AG04450 (cell line): Measurements from ENCODE around the gene SLC26A4. TPM values are rescaled to one million over a fixed set of nuclear protein-coding genes. Genes with fewer than 3 reads are reported as not detected.
A peak's percentile ranks its signal among the peaks of the same experiment; 100 is the strongest.

ENCODE experiments used
- CTCF ChIA-PET: fragments of 300-600, 350-600 bp; formaldehyde crosslinking; extraction: SDS; loops from one replicate; lab custom pipeline; 2022; ENCODE audit warnings: antibody characterized with exemption, inconsistent platforms; lab: Charles Lee
- POLR2A ChIA-PET: fragments of 350-600 bp; formaldehyde crosslinking; extraction: SDS; loops from one replicate; lab custom pipeline; 2021; ENCODE audit warnings: antibody characterized with exemption, inconsistent platforms; lab: Yijun Ruan, JAX
- DNase-seq: peaks from one replicate; pipeline ENCODE4 v3.0.0-alpha.2; 2011; ENCODE audit warnings: low read depth, low spot score
- H3K27ac ChIP-seq: one replicate; pipeline ENCODE4 v1.5.1; 2012; ENCODE audit warnings: low read depth, low read length, control low read depth
- H3K27me3 ChIP-seq: one replicate; pipeline ENCODE4 v1.6.0; 2012; ENCODE audit warnings: low read length; ENCODE audit not compliant: control insufficient read depth, insufficient read depth
- H3K4me3 ChIP-seq: 2 replicates; pipeline ENCODE4 v1.5.1; 2011; ENCODE audit warnings: mild to moderate bottlenecking, low read depth, low read length, control low read depth
- H3K9me3 ChIP-seq: 2 replicates; pipeline ENCODE4 v1.5.1; 2012; ENCODE audit warnings: low read length; ENCODE audit not compliant: control insufficient read depth, insufficient read depth
- CTCF ChIP-seq: IDR thresholded peaks from 2 replicates; pipeline ENCODE4 v1.5.1; 2011; ENCODE audit warnings: low read depth, low read length, control low read depth, inconsistent platforms
- polyA plus RNA-seq: library from polyadenylated mRNA; depleted of rRNA; stranded (reverse); fragments of >200 nt; gene quantifications from 2 replicates; pipeline ENCODE4 v1.2.3, GENCODE V29; 2011

The SLC26A4 gene
- polyA plus RNA-seq, 1 experiment: 0.12 TPM

DNA sequence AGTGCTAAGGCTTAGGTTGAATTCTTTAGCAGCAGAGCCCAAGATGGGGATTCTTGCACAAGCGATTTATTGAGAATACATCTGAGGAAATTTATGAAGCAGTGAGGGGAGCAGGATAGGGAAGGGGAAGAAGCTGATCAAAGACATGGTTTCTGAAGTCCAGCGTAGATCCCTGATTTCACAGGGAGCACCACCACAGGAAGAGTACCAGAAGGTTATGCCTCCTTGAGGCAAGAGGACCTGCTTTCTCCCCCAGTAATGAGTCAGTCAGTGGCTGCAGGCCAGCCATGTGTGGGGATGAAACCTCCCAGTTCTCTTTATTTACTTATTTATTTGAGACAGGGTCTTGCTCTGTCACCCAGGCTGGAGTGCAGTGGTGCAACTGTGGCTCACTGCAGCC lies 48.3 kb downstream of the SLC26A4 start:
- ChIA-PET CTCF (no interaction called here), POLR2A (no interaction called here)
- no peak overlapping the region for H3K4me3 ChIP-seq
- no peaks in the 10 kb centered on the region for H3K9me3 ChIP-seq
- H3K27me3 ChIP-seq: no peaks in the 10 kb centered on the region
- no peak for DNase-seq
- no peak overlapping the region for H3K27ac ChIP-seq
- TF ChIP-seq CTCF: no peak

GRCh38 chr7:107711301-107711700 lies 50.7 kb downstream of the SLC26A4 start:
- CTCF ChIA-PET: interaction anchor here (0.7 to 1.1 kb wide), 2 partner anchors 10 to 13 kb away, joined by 4 read pairs; no protein-coding TSS in a partner anchor
- POLR2A ChIA-PET: no interaction called here
- no peak for TF ChIP-seq CTCF
- DNase-seq: peak; percentile 29
- H3K27me3 ChIP-seq: no peaks in the 10 kb centered on the region
- no peak overlapping the region for H3K4me3 ChIP-seq
- H3K9me3 ChIP-seq: no peaks in the 10 kb centered on the region
- H3K27ac ChIP-seq: no peak overlapping the region

DNA sequence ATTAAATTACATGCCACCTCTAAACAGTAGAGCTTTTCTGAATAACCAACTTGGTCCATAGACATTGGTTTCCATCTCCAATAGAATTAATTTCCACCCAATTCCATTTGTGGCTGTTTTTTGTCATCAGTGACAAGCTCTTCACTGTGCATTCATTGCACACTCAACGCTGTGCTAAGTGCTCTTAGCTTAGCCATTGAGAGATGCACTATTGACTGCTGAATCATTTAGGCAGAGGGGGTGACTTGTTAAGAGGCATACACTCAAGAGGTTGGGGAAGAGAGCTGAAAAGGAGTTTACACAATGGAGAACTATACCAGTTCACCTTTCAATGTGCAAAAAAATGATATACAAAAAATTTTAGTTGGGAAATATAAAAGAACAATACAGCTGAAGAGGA lies 51.4 kb downstream of the SLC26A4 start:
- Histone ChIP-seq H3K27ac (no peak overlapping the region), H3K4me3 (no peak overlapping the region), H3K9me3 (no peaks in the 10 kb centered on the region), H3K27me3 (no peaks in the 10 kb centered on the region)
- no peak for DNase-seq
- ChIA-PET POLR2A (no interaction called here), CTCF (interaction anchor here (1.1 kb wide), 1 partner anchor 11 kb away, joined by 4 read pairs; no protein-coding TSS in a partner anchor)
- no peak for TF ChIP-seq CTCF

DNA sequence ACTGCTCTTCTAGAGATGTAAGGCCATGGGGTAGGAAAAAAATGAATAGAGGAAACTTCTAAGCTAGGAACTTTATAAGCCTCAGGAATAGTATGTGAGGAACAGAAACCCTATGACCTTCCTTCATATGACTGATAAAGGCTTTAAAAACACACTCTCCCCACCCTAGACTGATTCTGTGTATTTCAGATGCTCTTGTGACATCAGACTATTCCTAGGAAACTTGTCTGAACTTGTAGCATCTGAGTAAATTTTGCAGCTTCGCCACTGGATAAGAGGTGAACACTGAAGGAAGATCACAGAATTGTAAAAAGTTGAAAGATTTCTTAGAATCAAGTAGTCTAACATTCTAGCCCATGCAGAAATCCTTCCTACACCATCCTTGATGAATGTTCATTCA lies 52.3 kb downstream of the SLC26A4 start:
- no peak overlapping the region for H3K4me3 ChIP-seq
- no peaks in the 10 kb centered on the region for H3K9me3 ChIP-seq
- no peaks in the 10 kb centered on the region for H3K27me3 ChIP-seq
- ChIA-PET POLR2A (no interaction called here), CTCF (interaction anchor here (1.4 kb wide), 1 partner anchor 31 kb away, joined by 3 read pairs; the partner anchor contains the start of gene CBLL1)
- no peak for TF ChIP-seq CTCF
- no peak overlapping the region for H3K27ac ChIP-seq
- no peak for DNase-seq

DNA sequence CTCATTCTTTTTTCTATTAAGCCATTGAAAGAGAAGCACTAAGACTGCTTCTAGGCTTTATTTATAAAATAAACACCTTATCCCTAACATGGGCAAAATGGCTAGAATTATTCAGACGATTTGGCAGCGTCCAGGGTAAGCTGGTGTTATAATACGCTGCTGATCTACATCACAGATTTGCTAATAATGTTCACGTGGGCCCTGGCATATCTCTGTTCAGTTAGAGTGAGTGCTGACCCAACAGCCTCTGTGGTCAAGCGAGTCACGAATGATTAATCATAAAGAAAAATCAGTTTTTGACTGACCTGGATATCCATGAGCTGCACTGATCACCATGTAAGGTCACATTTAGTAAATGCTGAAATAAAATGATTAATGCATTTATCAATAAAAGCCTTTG lies 54.9 kb downstream of the SLC26A4 start:
- no peak for DNase-seq
- no peak overlapping the region for H3K4me3 ChIP-seq
- no peaks in the 10 kb centered on the region for H3K9me3 ChIP-seq
- H3K27ac ChIP-seq: no peak overlapping the region
- POLR2A ChIA-PET: no interaction called here
- CTCF ChIA-PET: interaction anchor here (1.4 kb wide), 1 partner anchor 11 kb away, joined by 3 read pairs; no protein-coding TSS in a partner anchor
- TF ChIP-seq CTCF: no peak
- no peaks in the 10 kb centered on the region for H3K27me3 ChIP-seq
